ENCODE measurements around the gene EIF4E3. TPM values are rescaled to one million over a fixed set of nuclear protein-coding genes. Genes with fewer than 3 reads are reported as not detected.

Gene EIF4E3
- total and polyA plus RNA-seq, 10 of the 15 experiments (the other 5 are each of a cell fraction or from before 2014, with no cell fraction given) = 0.05 to 0.38 (median 0.16) TPM; not detected in 1

DNA sequence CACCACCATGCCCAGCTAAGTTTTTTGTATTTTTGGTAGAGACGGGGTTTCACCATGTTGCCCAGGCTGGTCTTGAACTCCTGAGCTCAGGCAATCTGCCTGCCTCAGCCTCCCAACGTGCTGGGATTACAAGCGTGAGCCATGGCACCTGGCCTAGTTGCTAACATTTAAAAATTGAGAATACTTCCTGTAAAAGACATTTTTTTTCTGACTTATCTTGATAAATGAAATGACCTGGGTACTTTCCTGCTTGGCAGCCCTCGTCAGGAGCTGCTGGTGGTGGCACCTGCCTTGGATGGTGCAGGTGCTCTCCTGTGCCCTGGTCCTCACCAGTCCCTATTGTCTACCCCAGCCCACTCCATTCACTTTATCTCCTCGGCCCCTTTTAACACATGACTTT lies 74.8 kb downstream of the EIF4E3 start:
- POLR2A ChIA-PET = no interaction called here
- no peaks in the 10 kb centered on the region for H3K9me3 ChIP-seq (replicated peaks; ENCODE audit: control insufficient read depth, insufficient read depth, low read length)
- SMC1A ChIA-PET (ENCODE audit: uncharacterized antibody, unreplicated experiment) = no interaction called here
- CTCF ChIA-PET = no interaction called here
- RAD21 ChIA-PET (ENCODE audit: unreplicated experiment) = no interaction called here
- H3K79me2 ChIP-seq (ENCODE audit: control insufficient read depth, insufficient read depth, low read length) = no peaks in the 10 kb centered on the region
- FAIRE-seq (no peak), ATAC-seq (no peak), DNase-seq (ENCODE audit: low read depth, low spot score) (no peak)
- H3K36me3 ChIP-seq (ENCODE audit: control insufficient read depth in 2 of 2, insufficient read depth in 2 of 2, low read length in 1 of 2) = no peaks in the 10 kb centered on the region
- 25% methylated on average over 5 of the region's 5 CpGs for WGBS (ENCODE audit: insufficient coverage, insufficient replicate concordance, low lambda C conversion rate, missing lambda C conversion rate)
- 0 out of 4 replicates have a peak, but pooled peaks cover 0 to 2% of the 10 kb centered on the region in 2 experiments for H3K27me3 ChIP-seq (replicated peaks in 1 of 2; ENCODE audit: control insufficient read depth in 2 of 2, insufficient read depth in 2 of 2, low read length in 1 of 2)
- H3K9ac ChIP-seq (ENCODE audit: control insufficient read depth, insufficient read depth, low read length) = no peak overlapping the region
- H3K4me1 ChIP-seq (ENCODE audit: control insufficient read depth, insufficient read depth, low read length) = no peaks in the 10 kb centered on the region
- intact Hi-C loops (cut with micrococcal nuclease; ENCODE audit: unreplicated experiment) (loop anchor here (5.0 kb wide), 1 partner anchor 1118 kb away; no protein-coding TSS in a partner anchor), in situ Hi-C loops (cut with MboI) (loop anchor here (10.0 kb wide), 1 partner anchor 1096 kb away; no protein-coding TSS in a partner anchor)
- BruUV-seq (replicated peaks) = no TSS peak
- TF ChIP-seq, protein P1, sequence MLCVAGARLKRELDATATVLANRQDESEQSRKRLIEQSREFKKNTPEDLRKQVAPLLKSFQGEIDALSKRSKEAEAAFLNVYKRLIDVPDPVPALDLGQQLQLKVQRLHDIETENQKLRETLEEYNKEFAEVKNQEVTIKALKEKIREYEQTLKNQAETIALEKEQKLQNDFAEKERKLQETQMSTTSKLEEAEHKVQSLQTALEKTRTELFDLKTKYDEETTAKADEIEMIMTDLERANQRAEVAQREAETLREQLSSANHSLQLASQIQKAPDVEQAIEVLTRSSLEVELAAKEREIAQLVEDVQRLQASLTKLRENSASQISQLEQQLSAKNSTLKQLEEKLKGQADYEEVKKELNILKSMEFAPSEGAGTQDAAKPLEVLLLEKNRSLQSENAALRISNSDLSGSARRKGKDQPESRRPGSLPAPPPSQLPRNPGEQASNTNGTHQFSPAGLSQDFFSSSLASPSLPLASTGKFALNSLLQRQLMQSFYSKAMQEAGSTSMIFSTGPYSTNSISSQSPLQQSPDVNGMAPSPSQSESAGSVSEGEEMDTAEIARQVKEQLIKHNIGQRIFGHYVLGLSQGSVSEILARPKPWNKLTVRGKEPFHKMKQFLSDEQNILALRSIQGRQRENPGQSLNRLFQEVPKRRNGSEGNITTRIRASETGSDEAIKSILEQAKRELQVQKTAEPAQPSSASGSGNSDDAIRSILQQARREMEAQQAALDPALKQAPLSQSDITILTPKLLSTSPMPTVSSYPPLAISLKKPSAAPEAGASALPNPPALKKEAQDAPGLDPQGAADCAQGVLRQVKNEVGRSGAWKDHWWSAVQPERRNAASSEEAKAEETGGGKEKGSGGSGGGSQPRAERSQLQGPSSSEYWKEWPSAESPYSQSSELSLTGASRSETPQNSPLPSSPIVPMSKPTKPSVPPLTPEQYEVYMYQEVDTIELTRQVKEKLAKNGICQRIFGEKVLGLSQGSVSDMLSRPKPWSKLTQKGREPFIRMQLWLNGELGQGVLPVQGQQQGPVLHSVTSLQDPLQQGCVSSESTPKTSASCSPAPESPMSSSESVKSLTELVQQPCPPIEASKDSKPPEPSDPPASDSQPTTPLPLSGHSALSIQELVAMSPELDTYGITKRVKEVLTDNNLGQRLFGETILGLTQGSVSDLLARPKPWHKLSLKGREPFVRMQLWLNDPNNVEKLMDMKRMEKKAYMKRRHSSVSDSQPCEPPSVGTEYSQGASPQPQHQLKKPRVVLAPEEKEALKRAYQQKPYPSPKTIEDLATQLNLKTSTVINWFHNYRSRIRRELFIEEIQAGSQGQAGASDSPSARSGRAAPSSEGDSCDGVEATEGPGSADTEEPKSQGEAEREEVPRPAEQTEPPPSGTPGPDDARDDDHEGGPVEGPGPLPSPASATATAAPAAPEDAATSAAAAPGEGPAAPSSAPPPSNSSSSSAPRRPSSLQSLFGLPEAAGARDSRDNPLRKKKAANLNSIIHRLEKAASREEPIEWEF (IDR thresholded peaks at IDR 0.05; ENCODE audit: insufficient replicate concordance, low read depth, low read length) = no peak
- TF ChIP-seq HDGF (IDR thresholded peaks at IDR 0.05) = no peak
- no peak for TF ChIP-seq RB1 (IDR thresholded peaks at IDR 0.05; ENCODE audit: borderline replicate concordance)
- no peak overlapping the region for H3K4me3 ChIP-seq
- no peak overlapping the region for H3K4me2 ChIP-seq (ENCODE audit: control insufficient read depth, insufficient read depth)
- H2AFZ ChIP-seq (ENCODE audit: control insufficient read depth, low read depth, low read length) = no peak overlapping the region
- no peak overlapping the region for H3K27ac ChIP-seq (ENCODE audit: control insufficient read depth, insufficient read depth)
- H4K20me1 ChIP-seq (ENCODE audit: control insufficient read depth, insufficient read depth) = no peaks in the 10 kb centered on the region

Data from GM12878 (cell line).